ENCODE data around the gene SPOCK3. TPM values are rescaled to one million over a fixed set of nuclear protein-coding genes. Genes with fewer than 3 reads are reported as not detected.

Gene SPOCK3
- total RNA-seq, 1 donor from 2014 or later, result not detected

- H3K4me1 ChIP-seq, result no peaks in the 10 kb centered on the region
- H3K36me3 ChIP-seq, result no peaks in the 10 kb centered on the region
- intact Hi-C loops (cut with DNase I), result no loop called here
- no peak overlapping the region for H3K4me3 ChIP-seq
- no peak overlapping the region for H3K27ac ChIP-seq
- TF ChIP-seq CTCF (IDR thresholded peaks at IDR 0.05), result no peak
- DNase-seq (ENCODE audit: low spot score in 2 of 2), result no peak
- no peaks in the 10 kb centered on the region for H3K9me3 ChIP-seq
- H3K27me3 ChIP-seq, result no peaks in the 10 kb centered on the region
Observed at GRCh38 chr4:167196344-167197012, 37.8 kb downstream of the SPOCK3 start.

GRCh38 chr4:167190379-167190778, 43.9 kb downstream of the SPOCK3 start:
- TF ChIP-seq CTCF (IDR thresholded peaks at IDR 0.05), result no peak
- no peaks in the 10 kb centered on the region for H3K27me3 ChIP-seq
- no peak for DNase-seq (ENCODE audit: low spot score in 2 of 2)

GRCh38 chr4:167185465-167185864, 48.8 kb downstream of the SPOCK3 start:
- TF ChIP-seq CTCF (IDR thresholded peaks at IDR 0.05), result no peak
- intact Hi-C loops (cut with DNase I), result no loop called here

More at GRCh38 chr4:167190379-167190778, 43.9 kb downstream of the SPOCK3 start:
- Histone ChIP-seq H3K27ac (no peak overlapping the region), H3K4me3 (no peak overlapping the region), H3K36me3 (no peaks in the 10 kb centered on the region), H3K9me3 (no peaks in the 10 kb centered on the region), H3K4me1 (no peaks in the 10 kb centered on the region)
- intact Hi-C loops (cut with DNase I), result no loop called here

GRCh38 chr4:167183036-167183435, 51.3 kb downstream of the SPOCK3 start:
- no peaks in the 10 kb centered on the region for H3K27me3 ChIP-seq
- no peaks in the 10 kb centered on the region for H3K36me3 ChIP-seq
- H3K9me3 ChIP-seq, result no peaks in the 10 kb centered on the region
- intact Hi-C loops (cut with DNase I), result no loop called here
- H3K27ac ChIP-seq, result no peak overlapping the region
- no peaks in the 10 kb centered on the region for H3K4me1 ChIP-seq
- no peak for DNase-seq (ENCODE audit: low spot score in 2 of 2)
- no peak overlapping the region for H3K4me3 ChIP-seq
- no peak for TF ChIP-seq CTCF (IDR thresholded peaks at IDR 0.05)

More at GRCh38 chr4:167185465-167185864, 48.8 kb downstream of the SPOCK3 start:
- no peaks in the 10 kb centered on the region for H3K27me3 ChIP-seq
- H3K9me3 ChIP-seq, result no peaks in the 10 kb centered on the region
- no peaks in the 10 kb centered on the region for H3K4me1 ChIP-seq
- H3K4me3 ChIP-seq, result no peak overlapping the region
- H3K36me3 ChIP-seq, result no peaks in the 10 kb centered on the region
- no peak overlapping the region for H3K27ac ChIP-seq
- no peak for DNase-seq (ENCODE audit: low spot score in 2 of 2)

- Histone ChIP-seq H3K27me3 (no peaks in the 10 kb centered on the region), H3K27ac (no peak overlapping the region), H3K9me3 (no peaks in the 10 kb centered on the region), H3K4me1 (no peaks in the 10 kb centered on the region), H3K36me3 (no peaks in the 10 kb centered on the region), H3K4me3 (no peak overlapping the region)
- no peak for DNase-seq (ENCODE audit: low spot score in 2 of 2)
- TF ChIP-seq CTCF (IDR thresholded peaks at IDR 0.05), result no peak
- intact Hi-C loops (cut with DNase I), result no loop called here
Observed at GRCh38 chr4:167177925-167178324, 56.4 kb downstream of the SPOCK3 start.

Measured in ascending aorta (tissue), 2 donors.